HEK293 (cell line): ENCODE results near the gene SH3TC1.

Experiments
- CTCF ChIA-PET: fragments of 350-600 bp; formaldehyde crosslinking; extraction: SDS; loops from one replicate; lab custom pipeline; 2021; ENCODE audit warnings: antibody characterized with exemption; lab: Yijun Ruan, JAX
- POLR2A ChIA-PET: fragments of 300-600 bp; formaldehyde crosslinking; extraction: SDS; loops from one replicate; lab custom pipeline; 2020; ENCODE audit warnings: antibody characterized with exemption, inconsistent platforms; lab: Yijun Ruan, JAX
- H3K27ac ChIP-seq: fragments of 200-500 bp; sonication (Bioruptor generic); 2 replicates; pipeline ENCODE4 v1.5.1; 2014; ENCODE audit warnings: low read depth, low read length, control low read depth, inconsistent platforms; ENCODE audit errors: extremely low read depth
- H3K36me3 ChIP-seq, 2 experiments: fragments of 200-500 bp in 1 of 2; sonication (Bioruptor generic) in 1 of 2; 1 replicate in 1 of 2; 2 replicates in 1 of 2; pipeline ENCODE4 v1.5.1; 2014 to 2017; ENCODE audit warnings: inconsistent platforms in 2 of 2, low read length in 2 of 2; ENCODE audit not compliant: control insufficient read depth in 2 of 2, insufficient read depth in 1 of 2
- H3K4me1 ChIP-seq: fragments of 200-500 bp; sonication (Bioruptor generic); 2 replicates; pipeline ENCODE4 v1.5.1; 2014; ENCODE audit warnings: mild to moderate bottlenecking, low read length, inconsistent platforms; ENCODE audit not compliant: control insufficient read depth, insufficient read depth
- H3K4me3 ChIP-seq: 2 replicates; pipeline ENCODE4 v1.5.1; 2011; ENCODE audit warnings: low read depth, mild to moderate bottlenecking, control low read depth, low read length, moderate library complexity
- H3K9me3 ChIP-seq: fragments of 200-500 bp; sonication (Bioruptor generic); 2 replicates; pipeline ENCODE4 v1.5.1; 2014; ENCODE audit warnings: low read depth, low read length, inconsistent platforms; ENCODE audit not compliant: control insufficient read depth, insufficient read depth
- GLIS1 ChIP-seq: fragments of 450-650 bp; formaldehyde crosslinking; IDR thresholded peaks from 2 replicates; pipeline ENCODE4 v1.5.1; 2016; ENCODE audit warnings: missing biosample characterization, missing genetic modification characterization
- KLF1 ChIP-seq: fragments of 450-650 bp; formaldehyde crosslinking; IDR thresholded peaks from 2 replicates; pipeline ENCODE4 v1.5.1; 2016; ENCODE audit warnings: missing biosample characterization, missing genetic modification characterization
- KLF7 ChIP-seq: fragments of 450-650 bp; formaldehyde crosslinking; IDR thresholded peaks from 2 replicates; pipeline ENCODE4 v1.5.1; 2016; ENCODE audit warnings: missing biosample characterization, missing genetic modification characterization, borderline replicate concordance
- KLF8 ChIP-seq: fragments of 450-650 bp; formaldehyde crosslinking; IDR thresholded peaks from 2 replicates; pipeline ENCODE4 v1.5.1; 2016; ENCODE audit warnings: missing biosample characterization, missing genetic modification characterization
- KLF9 ChIP-seq: fragments of 450-650 bp; formaldehyde crosslinking; IDR thresholded peaks from 2 replicates; pipeline ENCODE4 v1.5.1; 2016; ENCODE audit warnings: missing biosample characterization, missing genetic modification characterization, low read depth
- PRDM6 ChIP-seq: fragments of 450-650 bp; formaldehyde crosslinking; IDR thresholded peaks from 2 replicates; pipeline ENCODE4 v1.5.1; 2017; ENCODE audit warnings: missing biosample characterization, missing genetic modification characterization
- REST ChIP-seq: fragments of 450-650 bp; formaldehyde crosslinking; IDR thresholded peaks from 2 replicates; pipeline ENCODE4 v1.5.1; 2016; ENCODE audit warnings: missing biosample characterization, missing genetic modification characterization
- SCRT1 ChIP-seq: fragments of 450-650 bp; formaldehyde crosslinking; IDR thresholded peaks from 2 replicates; pipeline ENCODE4 v1.5.1; 2016; ENCODE audit warnings: missing biosample characterization, missing genetic modification characterization, borderline replicate concordance
- SCRT2 ChIP-seq: fragments of 450-650 bp; formaldehyde crosslinking; IDR thresholded peaks from 2 replicates; pipeline ENCODE4 v1.5.1; 2016; ENCODE audit warnings: missing biosample characterization, missing genetic modification characterization
- ZNF174 ChIP-seq: fragments of 450-650 bp; formaldehyde crosslinking; IDR thresholded peaks from 2 replicates; pipeline ENCODE4 v1.5.0; 2017; ENCODE audit warnings: missing biosample characterization, mild to moderate bottlenecking, missing genetic modification characterization
- ZNF184 ChIP-seq: fragments of 450-650 bp; IDR thresholded peaks from 2 replicates; pipeline ENCODE4 v1.5.1; 2018; ENCODE audit warnings: missing biosample characterization, mild to moderate bottlenecking, missing genetic modification characterization
- ZNF202 ChIP-seq: fragments of 450-650 bp; formaldehyde crosslinking; IDR thresholded peaks from 2 replicates; pipeline ENCODE4 v1.5.1; 2016; ENCODE audit warnings: missing biosample characterization, missing genetic modification characterization, borderline replicate concordance
- ZNF223 ChIP-seq: fragments of 450-650 bp; formaldehyde crosslinking; IDR thresholded peaks from 2 replicates; pipeline ENCODE4 v1.5.1; 2016; ENCODE audit warnings: missing biosample characterization, missing genetic modification characterization
- ZNF302 ChIP-seq: fragments of 450-650 bp; formaldehyde crosslinking; IDR thresholded peaks from 2 replicates; pipeline ENCODE4 v1.5.1; 2016; ENCODE audit warnings: missing biosample characterization, missing genetic modification characterization, low read depth
- ZNF341 ChIP-seq: fragments of 450-650 bp; formaldehyde crosslinking; IDR thresholded peaks from 2 replicates; pipeline ENCODE4; 2016; ENCODE audit warnings: low read depth, missing biosample characterization, missing genetic modification characterization
- ZNF350 ChIP-seq: fragments of 450-650 bp; formaldehyde crosslinking; IDR thresholded peaks from 2 replicates; pipeline ENCODE4 v1.5.0; 2017; ENCODE audit warnings: missing biosample characterization, mild to moderate bottlenecking, missing genetic modification characterization
- ZNF423 ChIP-seq: fragments of 450-650 bp; formaldehyde crosslinking; IDR thresholded peaks from 2 replicates; pipeline ENCODE4 v1.5.1; 2016; ENCODE audit warnings: missing biosample characterization, missing genetic modification characterization
- ZNF558 ChIP-seq: fragments of 450-650 bp; formaldehyde crosslinking; IDR thresholded peaks from 2 replicates; pipeline ENCODE4 v1.5.1; 2016; ENCODE audit warnings: missing biosample characterization, missing genetic modification characterization
- ZNF629 ChIP-seq: fragments of 450-650 bp; formaldehyde crosslinking; IDR thresholded peaks from 2 replicates; pipeline ENCODE4 v1.5.1; 2017; ENCODE audit warnings: missing biosample characterization, missing genetic modification characterization
- ZNF701 ChIP-seq: fragments of 450-650 bp; formaldehyde crosslinking; IDR thresholded peaks from 2 replicates; pipeline ENCODE4 v1.5.1; 2016; ENCODE audit warnings: missing biosample characterization, missing genetic modification characterization
- ZNF785 ChIP-seq: fragments of 450-650 bp; formaldehyde crosslinking; IDR thresholded peaks from 2 replicates; pipeline ENCODE4 v1.5.1; 2016; ENCODE audit warnings: missing biosample characterization, missing genetic modification characterization
- ZNF792 ChIP-seq: fragments of 450-650 bp; formaldehyde crosslinking; IDR thresholded peaks from 2 replicates; pipeline ENCODE4 v1.5.1; 2016; ENCODE audit warnings: missing biosample characterization, missing genetic modification characterization
- TF ChIP-seq, protein P1 (sequence below): fragments of 450-650 bp; formaldehyde crosslinking; IDR thresholded peaks from 2 replicates; pipeline ENCODE4 v1.5.1; 2016; ENCODE audit warnings: missing biosample characterization, missing genetic modification characterization

The SH3TC1 gene

GRCh38 chr4:8181119-8181518 lies 18.0 kb upstream of the SH3TC1 start (continued):
- TF ChIP-seq ZNF202 (tag by site-specific recombination) (no peak), KLF8 (tag by site-specific recombination) (no peak)
- TF ChIP-seq, all 188 proteins: peak for 0

- Histone ChIP-seq H3K4me3 (no peak overlapping the region), H3K4me1 (no peaks in the 10 kb centered on the region; the same call in 1 of the 2 replicates), H3K36me3 (no peaks in the 10 kb centered on the region), H3K9me3 (no peaks in the 10 kb centered on the region), H3K27ac (no peak overlapping the region)
- TF ChIP-seq ZNF785 = no peak
- no peak for TF ChIP-seq ZNF202 (tag by site-specific recombination)
- TF ChIP-seq KLF1 = 0 out of 2 replicates have a peak, but pooled peaks have one; percentile 37
- peak; percentile 64; the same call in 1 of the 2 replicates for TF ChIP-seq SCRT1 (tag by site-specific recombination)
- TF ChIP-seq REST (tag by site-specific recombination) = no peak
- no peak for TF ChIP-seq ZNF558
- no peak for TF ChIP-seq ZNF423 (tag by site-specific recombination)
- peak; percentile 55 for TF ChIP-seq SCRT2 (tag by site-specific recombination)
- ChIA-PET CTCF (interaction anchor here (0.6 to 1.4 kb wide), 2 partner anchors 14 to 221 kb away, joined by 3 to 4 read pairs; no protein-coding TSS in a partner anchor), POLR2A (no interaction called here)
Observed at GRCh38 chr4:8181844-8182243, 17.2 kb upstream of the SH3TC1 start.

DNA sequence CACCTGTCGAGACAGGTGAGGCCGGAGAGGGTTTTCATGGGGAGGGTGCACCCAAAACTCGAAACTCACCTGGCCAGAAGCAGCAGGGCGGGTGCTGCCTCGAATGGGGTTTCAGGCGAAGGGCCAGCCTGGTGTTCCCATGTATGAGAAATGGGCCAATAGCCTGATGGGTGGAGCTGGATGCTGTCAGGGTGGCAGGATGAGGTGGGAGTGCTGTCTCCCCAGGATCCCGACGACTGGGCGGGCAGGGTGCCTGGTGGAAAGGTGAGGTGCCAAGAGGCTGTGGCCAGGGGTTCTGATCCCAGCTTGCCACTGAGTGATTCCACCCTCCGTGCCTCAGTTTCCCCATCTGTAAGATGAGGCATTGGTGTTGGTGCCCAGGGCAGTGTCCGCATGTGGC lies 16.8 kb upstream of the SH3TC1 start:
- Histone ChIP-seq H3K27ac (no peak overlapping the region), H3K36me3 (no peaks in the 10 kb centered on the region), H3K9me3 (no peaks in the 10 kb centered on the region), H3K4me1 (no peaks in the 10 kb centered on the region; the same call in 1 of the 2 replicates), H3K4me3 (no peak overlapping the region)
- CTCF ChIA-PET = interaction anchor here (0.6 to 1.4 kb wide), 2 partner anchors 14 to 220 kb away, joined by 3 to 4 read pairs; no protein-coding TSS in a partner anchor
- TF ChIP-seq ZNF174 (tag by site-specific recombination) (no peak), SCRT1 (tag by site-specific recombination) (0 out of 2 replicates have a peak, but pooled peaks have one; percentile 4), ZNF341 (tag by site-specific recombination) (no peak), ZNF302 (tag by site-specific recombination) (no peak)
- TF ChIP-seq, protein P1, sequence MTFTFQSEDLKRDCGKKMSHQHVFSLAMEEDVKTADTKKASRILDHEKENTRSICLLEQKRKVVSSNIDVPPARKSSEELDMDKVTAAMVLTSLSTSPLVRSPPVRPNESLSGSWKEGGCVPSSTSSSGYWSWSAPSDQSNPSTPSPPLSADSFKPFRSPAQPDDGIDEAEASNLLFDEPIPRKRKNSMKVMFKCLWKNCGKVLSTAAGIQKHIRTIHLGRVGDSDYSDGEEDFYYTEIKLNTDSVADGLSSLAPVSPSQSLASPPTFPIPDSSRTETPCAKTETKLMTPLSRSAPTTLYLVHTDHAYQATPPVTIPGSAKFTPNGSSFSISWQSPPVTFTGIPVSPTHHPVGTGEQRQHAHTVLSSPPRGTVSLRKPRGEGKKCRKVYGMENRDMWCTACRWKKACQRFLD (tag by site-specific recombination) = no peak
- POLR2A ChIA-PET = no interaction called here

DNA sequence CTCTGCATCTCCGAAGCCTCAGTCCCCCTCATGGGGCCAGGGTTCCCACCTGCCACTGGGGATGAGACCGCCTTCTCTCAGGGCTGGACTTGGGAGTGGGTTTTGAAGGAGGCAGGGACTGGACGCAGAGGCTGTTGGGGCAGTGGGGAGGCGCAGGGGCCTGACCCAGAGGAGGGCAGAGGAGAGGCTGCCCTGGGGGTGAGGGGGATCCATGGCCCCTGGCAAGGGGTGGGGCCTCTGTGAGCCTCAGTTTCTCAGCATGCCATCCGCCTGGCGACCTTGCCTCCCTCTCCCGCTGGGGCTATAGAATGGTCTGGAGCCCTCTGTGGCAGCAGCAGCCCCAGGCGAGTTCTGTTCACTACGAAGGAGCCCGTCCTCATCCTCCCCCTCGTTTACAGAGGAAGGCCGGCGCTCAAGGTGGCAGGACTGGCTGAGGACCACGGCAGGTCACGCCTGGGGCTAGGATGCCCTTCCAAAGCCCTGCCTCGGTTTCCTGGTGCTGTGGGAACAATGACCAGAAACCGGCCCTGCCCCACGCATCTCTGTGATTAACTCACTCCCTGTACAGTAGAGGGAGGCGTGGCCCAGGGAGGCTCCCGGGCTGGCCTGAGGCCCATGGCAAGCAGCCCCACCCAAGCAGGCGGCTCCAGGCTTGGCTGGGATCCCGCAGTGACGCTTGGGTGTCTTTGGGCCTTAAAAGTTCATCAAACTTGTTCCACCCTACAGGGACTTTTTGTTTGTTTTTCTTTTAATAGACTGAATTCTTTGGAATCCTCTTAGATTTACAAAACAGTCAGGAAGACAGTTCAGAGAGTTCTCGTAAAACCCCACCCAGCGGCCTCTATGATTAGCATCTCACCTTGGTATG lies 16.0 kb upstream of the SH3TC1 start:
- POLR2A ChIA-PET = no interaction called here
- CTCF ChIA-PET = interaction anchor here (0.5 to 1.4 kb wide), 3 partner anchors 8 to 220 kb away, joined by 3 to 4 read pairs (median 3); no protein-coding TSS in a partner anchor
- no peak overlapping the region for H3K27ac ChIP-seq
- TF ChIP-seq GLIS1 (0 out of 2 replicates have a peak, but pooled peaks have one; percentile 22), ZNF223 (tag by site-specific recombination) (no peak), ZNF350 (no peak), KLF9 (tag by site-specific recombination) (peak; percentile 64), ZNF629 (tag by site-specific recombination) (no peak), ZNF184 (tag by site-specific recombination) (no peak), ZNF792 (no peak), KLF7 (tag by site-specific recombination) (no peak), ZNF701 (tag by site-specific recombination) (no peak), PRDM6 (tag by site-specific recombination) (no peak)

More for the DNA sequence above, 16.0 kb upstream of the SH3TC1 start:
- no peaks in the 10 kb centered on the region; the same call in 1 of the 2 replicates for H3K4me1 ChIP-seq
- no peaks in the 10 kb centered on the region for H3K36me3 ChIP-seq
- no peak overlapping the region for H3K4me3 ChIP-seq
- H3K9me3 ChIP-seq = no peaks in the 10 kb centered on the region
